GM21526 (cell line): Measurements from ENCODE around the gene GJC2.
"Not testable (repeated sequence)": the region's sequence is repeated elsewhere in the genome, so short reads cannot be mapped to it uniquely, and the experiment has no call there.

Experiments
- ATAC-seq: cut with Tn5 transposase; IDR thresholded peaks from one replicate; pipeline ENCODE4 v1.9.1; 2021; ENCODE audit warnings: moderate library complexity; ENCODE audit not compliant: unreplicated experiment, low FRiP score

Gene GJC2

GRCh38 chr1:228184152-228184551, 34.4 kb downstream of the GJC2 start:
- ATAC-seq, result no peak

- ATAC-seq, result no peak
These were observed 35.9 kb downstream of the GJC2 start for GRCh38 chr1:228185641-228185965.

GRCh38 chr1:228188249-228188648, 38.5 kb downstream of the GJC2 start:
- ATAC-seq, result not testable (repeated sequence)

- ATAC-seq, result no peak
These were observed 40.5 kb downstream of the GJC2 start for GRCh38 chr1:228190182-228190581.

- ATAC-seq, result no peak
These were observed 41.0 kb downstream of the GJC2 start for GRCh38 chr1:228190778-228191177.

- ATAC-seq, result no peak
These were observed 44.7 kb downstream of the GJC2 start for GRCh38 chr1:228194436-228194835.

- ATAC-seq, result no peak
These were observed 45.4 kb downstream of the GJC2 start for GRCh38 chr1:228194921-228195812.

- no peak for ATAC-seq
These were observed 47.9 kb downstream of the GJC2 start for GRCh38 chr1:228197555-228198147.

GRCh38 chr1:228198977-228199590, 49.4 kb downstream of the GJC2 start:
- ATAC-seq, result no peak

GRCh38 chr1:228204958-228205357, 55.2 kb downstream of the GJC2 start:
- ATAC-seq, result no peak

GRCh38 chr1:228205526-228206436, 56.1 kb downstream of the GJC2 start:
- ATAC-seq, result no peak

- no peak for ATAC-seq
These were observed 57.0 kb downstream of the GJC2 start for GRCh38 chr1:228206582-228207351.

- no peak for ATAC-seq
These were observed 57.7 kb downstream of the GJC2 start for GRCh38 chr1:228207381-228207810.

- no peak for ATAC-seq
These were observed 58.4 kb downstream of the GJC2 start, which contains the start of gene OBSCN for GRCh38 chr1:228207851-228208821. Gene OBSCN, plus strand, starts transcription at chr1:228208044. Its CDS starts 3,740 bp downstream, at chr1:228211784.

GRCh38 chr1:228208831-228209551, 59.3 kb downstream of the GJC2 start:
- no peak for ATAC-seq
